Subcutaneous adipose tissue (tissue), 4 donors: Measurements from ENCODE around the gene NR3C2. TPM values are rescaled to one million over a fixed set of nuclear protein-coding genes. Genes with fewer than 3 reads are reported as not detected.

Experiments
- total RNA-seq, 4 donors: library from RNA; depleted of rRNA; stranded (reverse); fragments of >200 nt; gene quantifications; one replicate each; pipeline ENCODE4 v1.1.0, GENCODE V29; 2016
- TF ChIP-seq, protein P1 (sequence below): fragments of 450-650 bp; IDR thresholded peaks from one replicate; pipeline ENCODE4 v1.5.1; 2016; ENCODE audit warnings: low read depth, mild to moderate bottlenecking, control low read depth, antibody characterized with exemption, moderate library complexity

Gene NR3C2
- total RNA-seq, 4 donors from 2014 or later = 7.5 to 17.0 (median 8.9) TPM

DNA sequence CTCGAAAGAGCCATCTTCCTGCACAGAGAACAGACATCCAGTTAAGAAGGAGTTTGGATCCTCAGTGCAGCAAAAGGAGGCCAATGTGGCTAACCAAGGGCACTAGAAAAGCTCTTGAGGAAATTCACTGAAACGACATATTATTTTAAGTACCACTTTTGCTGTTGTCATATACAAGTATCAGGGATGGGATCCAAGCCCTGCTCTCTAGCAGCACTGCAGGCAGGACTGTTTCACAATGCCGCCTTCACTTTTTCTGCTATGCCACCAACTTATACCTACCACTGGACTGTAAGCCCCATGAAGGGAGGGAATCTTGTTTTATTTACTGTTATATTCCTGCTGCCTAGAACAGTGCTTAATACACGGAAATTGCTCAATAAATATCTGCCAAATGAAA, 299.0 kb downstream of the NR3C2 start:
- TF ChIP-seq, protein P1, sequence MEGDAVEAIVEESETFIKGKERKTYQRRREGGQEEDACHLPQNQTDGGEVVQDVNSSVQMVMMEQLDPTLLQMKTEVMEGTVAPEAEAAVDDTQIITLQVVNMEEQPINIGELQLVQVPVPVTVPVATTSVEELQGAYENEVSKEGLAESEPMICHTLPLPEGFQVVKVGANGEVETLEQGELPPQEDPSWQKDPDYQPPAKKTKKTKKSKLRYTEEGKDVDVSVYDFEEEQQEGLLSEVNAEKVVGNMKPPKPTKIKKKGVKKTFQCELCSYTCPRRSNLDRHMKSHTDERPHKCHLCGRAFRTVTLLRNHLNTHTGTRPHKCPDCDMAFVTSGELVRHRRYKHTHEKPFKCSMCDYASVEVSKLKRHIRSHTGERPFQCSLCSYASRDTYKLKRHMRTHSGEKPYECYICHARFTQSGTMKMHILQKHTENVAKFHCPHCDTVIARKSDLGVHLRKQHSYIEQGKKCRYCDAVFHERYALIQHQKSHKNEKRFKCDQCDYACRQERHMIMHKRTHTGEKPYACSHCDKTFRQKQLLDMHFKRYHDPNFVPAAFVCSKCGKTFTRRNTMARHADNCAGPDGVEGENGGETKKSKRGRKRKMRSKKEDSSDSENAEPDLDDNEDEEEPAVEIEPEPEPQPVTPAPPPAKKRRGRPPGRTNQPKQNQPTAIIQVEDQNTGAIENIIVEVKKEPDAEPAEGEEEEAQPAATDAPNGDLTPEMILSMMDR = no peak

DNA sequence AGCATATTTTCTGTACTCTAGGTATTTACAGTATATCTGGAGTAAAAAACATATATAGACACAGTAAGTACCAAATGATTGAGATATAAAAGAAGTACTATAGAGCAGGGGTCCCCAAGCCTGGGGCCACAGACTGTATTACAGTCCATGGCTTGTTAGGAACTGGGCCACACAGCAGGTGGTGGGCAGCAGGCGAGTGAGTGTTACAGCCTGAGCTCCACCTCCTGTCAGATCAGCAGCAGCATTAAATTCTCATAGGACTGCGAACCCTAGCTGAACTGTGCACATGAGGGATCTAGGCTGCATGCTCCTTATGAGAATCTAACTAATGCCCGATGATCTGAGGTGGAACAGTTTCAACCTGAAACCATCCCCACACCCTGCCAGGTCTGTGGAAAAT, 300.7 kb downstream of the NR3C2 start:
- TF ChIP-seq, protein P1 = no peak

DNA sequence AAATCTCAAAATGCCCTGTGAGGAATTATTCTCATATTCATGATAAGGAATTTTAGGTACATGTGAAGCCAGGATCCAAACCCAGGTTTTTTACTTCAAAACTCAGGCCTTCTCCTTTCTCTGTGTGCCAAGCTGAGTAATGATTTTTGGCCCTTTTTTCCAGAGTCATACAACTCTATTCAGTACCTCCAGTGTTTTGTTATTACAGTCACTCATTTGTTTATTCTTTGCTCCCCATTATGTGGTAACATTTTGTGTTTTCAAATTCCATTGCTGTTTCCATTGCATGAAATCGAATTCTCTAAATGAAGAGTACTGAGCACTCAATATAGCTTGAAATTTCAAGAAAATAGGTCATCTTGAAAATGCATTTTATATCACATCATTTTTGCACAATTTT, 315.4 kb downstream of the NR3C2 start:
- TF ChIP-seq, protein P1 = no peak

DNA sequence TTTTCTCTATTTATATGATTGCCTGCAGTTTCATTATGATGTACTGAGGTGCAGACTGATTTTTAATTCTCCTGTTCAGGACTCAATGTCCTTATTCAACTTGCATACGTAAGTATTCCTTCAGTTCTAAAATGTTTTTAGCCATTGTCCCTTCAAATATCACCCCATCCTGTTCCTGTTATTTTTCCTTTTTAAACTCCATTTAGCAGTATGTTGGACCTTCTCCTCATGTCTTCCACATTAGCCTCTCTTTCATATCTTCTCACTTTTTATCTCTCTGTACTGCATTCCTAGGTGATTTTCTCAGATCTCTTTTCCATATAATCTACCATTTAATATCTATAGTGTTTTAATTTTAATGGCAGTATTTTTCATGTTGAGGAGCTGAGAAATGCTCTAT, 317.7 kb downstream of the NR3C2 start:
- TF ChIP-seq, protein P1 = no peak

DNA sequence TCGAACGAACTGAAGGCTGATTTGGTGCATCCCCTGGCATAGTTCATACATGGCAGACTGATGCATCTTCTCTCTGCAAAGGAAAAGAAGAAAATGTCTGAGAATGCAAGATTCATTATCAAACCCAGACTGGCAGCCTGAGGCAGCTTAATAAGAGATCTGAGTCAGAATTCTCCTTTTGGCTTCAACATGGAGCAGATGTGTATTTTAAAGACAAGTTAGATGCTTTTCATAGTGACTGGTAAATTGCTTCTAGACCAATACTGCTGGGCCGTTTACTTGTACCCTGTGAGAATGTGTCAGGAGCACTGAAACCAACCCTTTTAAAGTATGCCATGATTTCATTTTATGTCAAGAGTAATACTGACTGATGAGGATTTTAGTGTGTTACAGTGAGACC, 322.0 kb downstream of the NR3C2 start:
- TF ChIP-seq, protein P1 = no peak

DNA sequence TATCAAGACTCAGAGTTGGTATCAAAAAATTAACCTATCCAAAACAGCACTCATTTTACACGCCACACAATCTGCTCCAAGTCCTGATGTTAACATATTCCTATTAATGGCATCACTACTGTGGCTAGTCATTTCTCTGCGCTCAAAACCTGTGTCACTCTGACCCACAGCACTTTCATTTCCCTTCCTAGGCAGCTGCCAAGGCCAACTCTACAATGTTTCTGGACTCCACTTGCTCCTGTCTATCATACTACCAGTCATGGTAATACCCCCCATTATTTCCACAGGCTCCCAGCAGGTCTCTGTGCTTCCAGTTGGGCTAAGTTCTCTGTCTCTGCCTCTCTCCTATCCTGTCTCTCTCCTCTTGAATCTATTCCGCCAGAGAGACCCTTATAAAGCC, 323.6 kb downstream of the NR3C2 start:
- TF ChIP-seq, protein P1 = no peak

DNA sequence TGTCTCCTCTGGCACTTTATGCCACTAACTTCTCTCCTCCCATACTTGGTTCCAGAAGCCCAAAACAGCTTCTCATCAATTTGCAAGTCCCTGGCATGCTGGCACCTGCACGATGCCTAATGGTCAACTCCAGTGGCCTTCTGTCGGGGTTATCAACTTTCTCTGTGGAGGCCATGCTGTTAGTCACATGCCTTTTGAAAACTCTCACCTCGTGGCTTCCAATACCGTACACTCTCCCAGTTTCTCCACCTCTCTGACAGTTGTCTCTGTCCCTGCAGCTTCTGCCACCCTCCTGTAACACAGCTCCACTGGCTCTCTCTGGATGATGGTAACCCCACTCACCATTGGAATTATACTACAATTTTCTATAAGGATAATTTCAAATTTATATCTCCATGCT, 324.0 kb downstream of the NR3C2 start:
- TF ChIP-seq, protein P1 = no peak
